Activated CD4-positive, alpha-beta T cell treated with anti-CD3 and anti-CD28 coated beads, Interleukin-2, Interleukin-6, amounts not matched to agents 100 ng/mL and 50 ng/mL, durations not matched to agents 16 hours and 8 hours (primary cell): Measurements from ENCODE around the gene TBC1D22A.
"Not testable (repeated sequence)": the region's sequence is repeated elsewhere in the genome, so short reads cannot be mapped to it uniquely, and the experiment has no call there.

Experiments used
- DNase-seq: peaks from one replicate; pipeline ENCODE4 v3.0.0-alpha.2; 2020

Gene TBC1D22A

GRCh38 chr22:46815559-46815895, 53.1 kb downstream of the TBC1D22A start:
- DNase-seq, result no peak

- no peak for DNase-seq
These were observed 53.7 kb downstream of the TBC1D22A start for GRCh38 chr22:46815896-46816731.

GRCh38 chr22:46817390-46817789, 54.9 kb downstream of the TBC1D22A start:
- not testable (repeated sequence) for DNase-seq

GRCh38 chr22:46823248-46823647, 60.8 kb downstream of the TBC1D22A start:
- no peak for DNase-seq

GRCh38 chr22:46823654-46824053, 61.2 kb downstream of the TBC1D22A start:
- no peak for DNase-seq

GRCh38 chr22:46824344-46824909, 62.0 kb downstream of the TBC1D22A start:
- no peak for DNase-seq

GRCh38 chr22:46824980-46825544, 62.6 kb downstream of the TBC1D22A start:
- DNase-seq, result no peak

GRCh38 chr22:46826438-46827135, 64.1 kb downstream of the TBC1D22A start:
- DNase-seq, result no peak

- DNase-seq, result no peak
These were observed 64.8 kb downstream of the TBC1D22A start for GRCh38 chr22:46827136-46827780.

GRCh38 chr22:46827781-46828180, 65.3 kb downstream of the TBC1D22A start:
- DNase-seq, result no peak

- no peak for DNase-seq
These were observed 66.0 kb downstream of the TBC1D22A start for GRCh38 chr22:46828323-46828900.

GRCh38 chr22:46829117-46829891, 66.9 kb downstream of the TBC1D22A start:
- DNase-seq, result no peak

GRCh38 chr22:46829941-46830715, 67.7 kb downstream of the TBC1D22A start:
- DNase-seq, result no peak

- DNase-seq, result no peak
These were observed 68.4 kb downstream of the TBC1D22A start for GRCh38 chr22:46830841-46831240.

GRCh38 chr22:46833228-46833627, 70.8 kb downstream of the TBC1D22A start:
- DNase-seq, result no peak

GRCh38 chr22:46834021-46834737, 71.7 kb downstream of the TBC1D22A start:
- DNase-seq, result no peak

- DNase-seq, result no peak
These were observed 72.8 kb downstream of the TBC1D22A start for GRCh38 chr22:46835288-46835687.

- no peak for DNase-seq
These were observed 73.2 kb downstream of the TBC1D22A start for GRCh38 chr22:46835693-46836092.

- DNase-seq, result no peak
These were observed 79.1 kb downstream of the TBC1D22A start for GRCh38 chr22:46841522-46841921.

- no peak for DNase-seq
These were observed 80.2 kb downstream of the TBC1D22A start for GRCh38 chr22:46842606-46843005.
